GM18858 (cell line): ENCODE data around the gene BAIAP2.

Experiments
- ATAC-seq: cut with Tn5 transposase; IDR thresholded peaks from one replicate; pipeline ENCODE4 v1.9.1; 2021; ENCODE audit not compliant: unreplicated experiment

BAIAP2 gene

DNA sequence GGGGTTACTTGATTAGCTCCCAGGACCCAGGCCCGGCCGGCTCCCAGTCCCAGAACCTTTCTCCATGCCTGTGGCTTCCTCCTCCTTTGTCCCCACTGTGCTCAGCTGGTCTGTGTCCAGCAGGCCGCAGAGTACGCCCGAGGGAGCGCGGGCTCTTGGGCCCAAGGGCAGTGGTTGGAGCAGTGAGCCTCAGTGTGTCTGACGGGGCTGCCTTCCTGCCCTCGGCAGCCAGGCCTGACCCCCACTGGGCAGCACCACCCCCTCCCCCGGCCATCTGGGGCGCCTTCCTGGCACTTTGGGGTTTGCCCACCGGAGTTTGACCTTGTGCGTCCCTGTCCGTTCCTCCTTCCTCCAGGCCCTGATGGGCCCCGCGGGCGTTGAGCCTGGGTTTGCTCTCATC is 67.9 kb downstream of the BAIAP2 start:
- no peak for ATAC-seq

DNA sequence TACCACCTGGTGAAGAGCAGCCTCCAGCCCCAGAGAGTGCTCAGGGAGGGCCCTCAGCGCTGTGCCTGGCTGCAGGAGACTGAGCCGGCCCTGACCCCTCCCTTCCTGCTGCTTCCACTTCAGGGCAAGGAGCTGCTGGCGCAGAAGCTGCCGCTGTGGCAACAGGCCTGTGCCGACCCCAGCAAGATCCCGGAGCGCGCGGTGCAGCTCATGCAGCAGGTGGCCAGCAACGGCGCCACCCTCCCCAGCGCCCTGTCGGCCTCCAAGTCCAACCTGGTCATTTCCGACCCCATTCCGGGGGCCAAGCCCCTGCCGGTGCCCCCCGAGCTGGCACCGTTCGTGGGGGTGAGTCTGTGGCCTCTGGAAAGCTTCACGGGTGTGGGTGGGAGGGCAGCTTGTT is 68.4 kb downstream of the BAIAP2 start:
- ATAC-seq = no peak

DNA sequence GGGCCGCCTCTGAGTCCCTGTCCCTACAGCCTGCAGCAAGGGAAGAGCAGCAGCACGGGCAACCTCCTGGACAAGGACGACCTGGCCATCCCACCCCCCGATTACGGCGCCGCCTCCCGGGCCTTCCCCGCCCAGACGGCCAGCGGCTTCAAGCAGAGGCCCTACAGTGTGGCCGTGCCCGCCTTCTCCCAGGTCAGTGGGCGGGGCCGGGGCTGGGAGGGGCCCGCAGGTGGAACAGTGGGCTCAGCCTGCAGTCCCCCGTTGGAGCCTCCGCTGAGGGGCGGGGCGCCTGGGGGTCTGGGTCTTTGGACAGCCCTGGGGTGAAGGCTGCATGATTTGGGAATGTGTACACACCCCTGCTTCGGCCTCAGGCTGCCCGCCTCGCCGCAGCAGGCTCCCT is 71.8 kb downstream of the BAIAP2 start:
- no peak for ATAC-seq

DNA sequence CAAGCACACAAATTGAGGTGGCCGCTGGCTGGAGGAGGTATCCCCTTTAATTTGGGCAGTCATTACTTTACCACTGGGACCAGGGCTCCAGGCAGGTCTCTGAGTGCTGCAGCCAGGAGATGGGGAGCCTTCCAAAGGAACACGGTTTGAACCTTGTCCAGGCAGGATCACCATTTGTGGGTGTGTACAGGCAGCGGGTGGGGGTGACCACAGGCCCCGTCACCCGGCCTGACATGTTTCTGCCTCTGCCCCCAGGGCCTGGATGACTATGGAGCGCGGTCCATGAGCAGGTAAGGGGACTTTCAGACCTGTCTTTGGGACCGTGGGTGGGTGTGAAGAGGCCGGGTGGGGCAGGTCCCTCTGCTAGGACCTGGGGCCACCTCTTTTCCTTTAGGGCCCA is 73.3 kb downstream of the BAIAP2 start:
- ATAC-seq = no peak

DNA sequence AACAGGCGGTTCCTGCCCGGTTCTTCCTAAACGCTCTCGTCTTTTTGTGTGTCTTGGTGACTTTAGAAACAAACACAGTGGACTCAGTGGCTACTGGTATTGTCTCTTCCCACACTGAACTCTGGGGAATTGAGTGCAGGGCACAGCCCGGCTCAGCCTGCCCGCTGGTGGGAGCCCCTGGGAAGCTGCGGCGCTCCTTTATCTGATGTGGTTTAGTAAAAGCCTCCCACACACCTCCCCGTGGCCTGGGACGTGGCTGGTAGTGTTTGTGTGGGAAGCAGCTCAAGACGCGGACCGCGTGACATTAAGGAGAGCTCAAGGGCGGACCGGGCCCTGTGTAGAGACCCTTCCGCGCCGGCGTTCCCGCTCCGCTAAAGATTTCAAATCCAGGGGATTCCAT is 75.0 kb downstream of the BAIAP2 start:
- no peak for ATAC-seq

- ATAC-seq = no peak
Observed at GRCh38 chr17:81110488-81111040, 75.6 kb downstream of the BAIAP2 start.

DNA sequence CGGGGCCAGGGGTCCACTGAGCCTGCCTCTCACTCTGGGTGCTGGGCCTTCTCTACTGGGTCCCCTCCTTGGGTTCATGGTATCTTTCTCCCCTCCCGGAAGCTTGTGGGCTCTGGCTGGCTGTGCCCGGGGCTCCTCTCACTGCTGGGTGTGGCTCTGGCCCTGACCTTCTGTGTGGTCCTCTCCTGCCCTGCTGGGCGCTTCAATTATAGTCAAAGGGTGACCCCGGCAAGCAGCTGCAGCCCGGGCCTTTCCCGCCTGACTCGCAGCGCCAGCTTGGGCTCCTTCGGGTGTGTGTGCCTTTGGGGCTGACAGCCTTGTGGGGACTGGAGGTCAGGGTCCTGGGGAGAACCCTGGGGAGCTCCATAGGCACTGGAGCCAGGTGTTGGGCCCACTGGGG is 76.1 kb downstream of the BAIAP2 start:
- no peak for ATAC-seq

GRCh38 chr17:81112450-81112849 is 77.5 kb downstream of the BAIAP2 start:
- ATAC-seq = no peak

- no peak for ATAC-seq
Observed at GRCh38 chr17:81113158-81113724, 78.3 kb downstream of the BAIAP2 start.

DNA sequence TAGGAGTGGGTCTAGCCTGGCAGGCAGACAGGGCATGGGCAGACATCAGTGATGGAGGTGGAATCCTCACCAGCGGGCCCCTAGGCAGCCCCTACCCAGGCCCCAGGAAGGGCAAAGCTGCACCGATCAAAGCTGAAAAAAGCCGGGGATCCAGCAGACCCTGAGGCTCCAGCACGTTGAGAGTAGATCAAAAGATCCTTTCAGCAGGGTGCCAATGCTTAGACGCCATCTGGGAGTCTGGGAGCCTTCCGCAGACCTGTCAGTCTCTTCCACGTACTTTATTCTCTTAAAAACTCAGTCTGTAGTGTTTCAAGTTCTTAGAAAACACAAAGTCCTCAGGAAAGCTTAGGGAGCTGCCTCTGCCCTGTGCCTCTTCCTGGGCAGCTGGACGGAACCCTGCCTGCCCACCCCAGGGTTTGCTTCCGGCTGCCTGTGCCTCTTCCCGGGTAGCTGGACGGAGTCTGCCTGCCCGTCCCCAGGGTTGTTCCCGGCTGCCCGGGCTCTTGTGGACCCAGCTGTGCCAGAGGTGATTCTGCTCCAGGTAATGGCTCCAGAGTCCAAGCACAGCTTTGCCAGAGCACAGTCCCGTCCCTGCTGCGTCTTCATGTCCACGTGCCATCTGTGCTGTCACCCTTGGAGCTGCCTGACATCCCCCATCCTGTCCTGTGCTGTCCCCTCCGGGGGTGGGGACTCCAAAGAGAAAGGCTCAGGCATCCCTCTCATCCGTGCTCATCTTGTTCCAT is 79.6 kb downstream of the BAIAP2 start:
- ATAC-seq = no peak

- no peak for ATAC-seq
Observed at GRCh38 chr17:81115219-81115618, 80.3 kb downstream of the BAIAP2 start.

GRCh38 chr17:81115749-81116464 is 81.0 kb downstream of the BAIAP2 start:
- ATAC-seq = no peak

DNA sequence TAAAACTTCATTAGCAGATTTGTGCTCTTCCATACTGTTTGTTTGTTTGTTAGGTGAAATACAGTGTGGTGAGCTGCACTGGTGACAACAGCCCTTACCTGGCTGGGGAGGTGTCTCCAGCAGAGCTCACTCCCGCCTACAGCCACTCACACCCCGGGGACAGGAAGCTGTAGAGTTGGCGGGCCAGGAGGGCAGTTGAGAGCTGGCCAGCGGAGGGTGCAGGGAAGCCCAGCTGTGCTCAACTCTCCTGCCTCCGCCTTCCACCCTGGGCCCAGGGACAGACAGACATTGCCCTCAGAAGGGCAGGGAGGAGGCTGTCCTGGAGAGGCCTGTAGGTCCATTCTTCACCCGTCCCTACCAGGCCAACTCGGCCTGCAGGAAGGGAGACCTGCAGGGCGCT is 81.8 kb downstream of the BAIAP2 start:
- ATAC-seq = no peak

GRCh38 chr17:81117672-81118198 is 82.8 kb downstream of the BAIAP2 start:
- no peak for ATAC-seq

- no peak for ATAC-seq
Observed at GRCh38 chr17:81118308-81119221, 83.6 kb downstream of the BAIAP2 start.

DNA sequence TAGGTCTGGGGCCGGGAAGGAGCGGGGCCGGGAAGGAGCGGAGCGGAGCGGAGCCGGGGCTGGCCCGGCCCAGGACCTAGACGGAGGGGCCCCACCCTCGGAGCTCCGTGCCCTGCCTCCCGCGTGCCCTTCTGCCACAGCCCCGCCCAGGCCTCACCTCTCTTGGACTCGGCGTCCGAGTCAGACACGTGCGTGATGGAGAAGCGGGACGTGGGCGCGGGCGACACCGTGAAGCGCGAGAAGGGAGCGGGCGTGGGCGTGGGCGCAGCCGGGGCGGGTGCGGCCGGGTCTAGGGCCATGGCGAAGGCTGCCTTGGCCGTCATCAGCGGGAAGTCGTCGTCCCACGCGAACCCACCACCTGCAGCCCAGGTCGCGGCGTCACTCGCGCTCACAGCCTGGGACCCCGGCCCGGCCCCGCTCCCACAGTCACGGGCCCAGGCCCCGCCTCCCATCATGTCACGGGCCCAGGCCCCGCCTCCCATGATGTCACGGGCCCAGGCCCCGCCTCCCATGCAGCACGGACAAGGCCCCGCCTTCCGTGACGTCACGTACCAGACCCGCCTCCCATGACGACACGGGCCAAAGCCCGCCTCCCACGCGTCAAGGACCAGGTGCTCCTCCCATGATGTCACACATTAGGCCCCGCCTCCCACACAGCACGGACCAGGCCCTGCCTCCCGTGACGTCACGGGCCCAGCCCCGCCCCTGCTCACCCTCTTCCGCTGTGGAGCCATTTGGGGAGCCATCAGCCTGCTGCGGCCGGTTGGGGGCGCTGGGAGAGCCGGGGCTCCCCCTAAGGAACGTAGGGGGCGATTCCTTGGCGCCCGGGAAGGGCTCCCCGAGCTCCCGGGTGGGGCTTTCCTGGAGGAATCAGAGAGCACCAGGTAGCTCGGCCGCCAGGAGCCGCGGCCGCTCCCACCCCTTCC is 84.5 kb downstream of the BAIAP2 start:
- no peak for ATAC-seq

GRCh38 chr17:81120149-81120484 is 85.2 kb downstream of the BAIAP2 start:
- no peak for ATAC-seq

- no peak for ATAC-seq
Observed at GRCh38 chr17:81120695-81121621, 86.0 kb downstream of the BAIAP2 start.
